NT2/D1 (cell line): ENCODE measurements around the gene EIF4G1.

Source experiments
- DNase-seq: peaks from one replicate; pipeline ENCODE4 v3.0.0-alpha.2; 2011; ENCODE audit warnings: low read depth, low spot score
- H3K27me3 ChIP-seq: 2 replicates; pipeline ENCODE4 v1.6.0; 2011; ENCODE audit warnings: mild to moderate bottlenecking; ENCODE audit not compliant: insufficient read length, insufficient read depth
- H3K36me3 ChIP-seq: 2 replicates; pipeline ENCODE4 v1.6.1; 2011; ENCODE audit warnings: mild to moderate bottlenecking, low read length, mixed read lengths; ENCODE audit not compliant: insufficient read depth, insufficient read length
- H3K4me1 ChIP-seq: 2 replicates; pipeline ENCODE4 v1.5.1; 2011; ENCODE audit not compliant: insufficient read depth, insufficient read length
- H3K4me3 ChIP-seq: 2 replicates; pipeline ENCODE4 v1.5.1; 2011; ENCODE audit warnings: low read depth; ENCODE audit not compliant: insufficient read length
- H3K9ac ChIP-seq: 2 replicates; pipeline ENCODE4 v1.6.0; 2011; ENCODE audit warnings: low read depth; ENCODE audit not compliant: insufficient read length
- H3K9me3 ChIP-seq: 2 replicates; pipeline ENCODE4 v1.5.1; 2011; ENCODE audit warnings: mild to moderate bottlenecking, low read length; ENCODE audit not compliant: insufficient read depth
- SUZ12 ChIP-seq: IDR thresholded peaks from 2 replicates; pipeline ENCODE4 v1.6.1; 2011; ENCODE audit not compliant: insufficient read length, insufficient read depth; ENCODE audit errors: extremely low read depth
- YY1 ChIP-seq: IDR thresholded peaks from 2 replicates; pipeline ENCODE4 v1.6.1; 2011; ENCODE audit not compliant: insufficient read length, insufficient read depth
- ZNF274 ChIP-seq: IDR thresholded peaks from 2 replicates; pipeline ENCODE4 v1.6.1; 2011; ENCODE audit warnings: mild to moderate bottlenecking, low read depth, low read length

The EIF4G1 gene

DNA sequence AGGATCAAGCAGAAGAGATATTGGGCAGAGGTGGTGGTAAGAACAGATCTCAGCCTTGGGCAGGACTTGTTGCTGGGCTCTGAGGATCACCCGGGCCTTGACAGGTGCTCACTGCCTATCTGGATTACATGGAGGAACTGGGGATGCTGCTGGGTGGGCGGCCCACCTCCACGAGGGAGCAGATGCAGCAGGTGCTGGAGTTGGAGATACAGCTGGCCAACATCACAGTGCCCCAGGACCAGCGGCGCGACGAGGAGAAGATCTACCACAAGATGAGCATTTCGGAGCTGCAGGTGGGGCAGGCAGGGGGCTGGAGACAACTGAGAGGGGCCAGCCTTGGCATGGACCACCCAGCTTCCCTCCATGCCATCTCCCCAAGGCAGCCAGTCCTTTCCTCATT is 30.7 kb upstream of the EIF4G1 start:
- Histone ChIP-seq H3K9ac (no peak overlapping the region), H3K36me3 (no peaks in the 10 kb centered on the region), H3K4me3 (no peak overlapping the region), H3K9me3 (no peaks in the 10 kb centered on the region), H3K4me1 (no peaks in the 10 kb centered on the region), H3K27me3 (no peaks in the 10 kb centered on the region)
- no peak for DNase-seq
- TF ChIP-seq ZNF274: no peak

DNA sequence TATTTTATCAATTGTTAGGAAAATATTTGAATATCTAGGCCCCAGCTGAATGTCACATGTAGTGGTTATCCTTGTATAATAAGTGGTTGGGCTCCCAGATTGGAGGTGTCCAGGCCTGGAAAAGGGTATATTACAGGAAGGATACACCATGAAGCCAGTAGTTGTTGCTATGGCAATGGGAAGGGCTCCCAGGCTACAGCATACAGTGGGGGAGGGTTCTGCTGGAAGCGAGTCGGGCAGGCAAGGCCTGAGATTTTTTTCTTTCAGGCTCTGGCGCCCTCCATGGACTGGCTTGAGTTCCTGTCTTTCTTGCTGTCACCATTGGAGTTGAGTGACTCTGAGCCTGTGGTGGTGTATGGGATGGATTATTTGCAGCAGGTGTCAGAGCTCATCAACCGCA is 29.7 kb upstream of the EIF4G1 start:
- DNase-seq: peak; percentile 72
- Histone ChIP-seq H3K9ac (no peak overlapping the region), H3K4me3 (no peak overlapping the region), H3K36me3 (no peaks in the 10 kb centered on the region), H3K9me3 (no peaks in the 10 kb centered on the region), H3K27me3 (no peaks in the 10 kb centered on the region), H3K4me1 (no peaks in the 10 kb centered on the region)
- TF ChIP-seq SUZ12: no peak
- no peak for TF ChIP-seq YY1
- no peak for TF ChIP-seq ZNF274

DNA sequence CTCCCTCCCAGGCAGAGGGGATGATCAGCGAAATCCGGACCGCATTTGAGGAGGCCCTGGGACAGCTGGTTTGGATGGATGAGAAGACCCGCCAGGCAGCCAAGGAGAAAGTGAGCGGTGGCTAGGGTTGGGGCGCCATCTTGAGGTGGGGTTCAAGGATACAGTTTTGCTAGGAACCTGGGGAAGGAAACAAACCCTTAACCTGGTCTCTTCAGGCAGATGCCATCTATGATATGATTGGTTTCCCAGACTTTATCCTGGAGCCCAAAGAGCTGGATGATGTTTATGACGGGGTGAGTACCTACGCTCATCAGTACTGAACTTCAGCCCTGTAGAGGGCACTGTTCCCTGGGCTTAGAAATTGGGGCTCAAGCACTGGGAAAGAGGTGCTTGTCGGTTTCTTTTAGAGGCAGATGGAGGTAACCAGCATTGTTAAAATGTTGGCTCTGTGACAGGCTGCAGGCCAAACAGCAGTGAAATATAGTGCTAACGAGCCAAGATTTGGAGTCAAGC is 24.9 kb upstream of the EIF4G1 start:
- no peak for TF ChIP-seq ZNF274
- TF ChIP-seq YY1: no peak
- Histone ChIP-seq H3K36me3 (no peaks in the 10 kb centered on the region), H3K9ac (no peak overlapping the region), H3K27me3 (no peaks in the 10 kb centered on the region), H3K4me1 (no peaks in the 10 kb centered on the region), H3K4me3 (no peak overlapping the region), H3K9me3 (no peaks in the 10 kb centered on the region)
- peak; percentile 75 for DNase-seq

- H3K4me3 ChIP-seq: no peak overlapping the region
- DNase-seq: no peak
- TF ChIP-seq YY1 (no peak), ZNF274 (no peak), SUZ12 (no peak)
- H3K4me1 ChIP-seq: no peaks in the 10 kb centered on the region
- no peaks in the 10 kb centered on the region for H3K36me3 ChIP-seq
- H3K9me3 ChIP-seq: no peaks in the 10 kb centered on the region
- H3K27me3 ChIP-seq: no peaks in the 10 kb centered on the region
- H3K9ac ChIP-seq: no peak overlapping the region
These were observed 24.1 kb upstream of the EIF4G1 start for GRCh38 chr3:184290331-184290730.

DNA sequence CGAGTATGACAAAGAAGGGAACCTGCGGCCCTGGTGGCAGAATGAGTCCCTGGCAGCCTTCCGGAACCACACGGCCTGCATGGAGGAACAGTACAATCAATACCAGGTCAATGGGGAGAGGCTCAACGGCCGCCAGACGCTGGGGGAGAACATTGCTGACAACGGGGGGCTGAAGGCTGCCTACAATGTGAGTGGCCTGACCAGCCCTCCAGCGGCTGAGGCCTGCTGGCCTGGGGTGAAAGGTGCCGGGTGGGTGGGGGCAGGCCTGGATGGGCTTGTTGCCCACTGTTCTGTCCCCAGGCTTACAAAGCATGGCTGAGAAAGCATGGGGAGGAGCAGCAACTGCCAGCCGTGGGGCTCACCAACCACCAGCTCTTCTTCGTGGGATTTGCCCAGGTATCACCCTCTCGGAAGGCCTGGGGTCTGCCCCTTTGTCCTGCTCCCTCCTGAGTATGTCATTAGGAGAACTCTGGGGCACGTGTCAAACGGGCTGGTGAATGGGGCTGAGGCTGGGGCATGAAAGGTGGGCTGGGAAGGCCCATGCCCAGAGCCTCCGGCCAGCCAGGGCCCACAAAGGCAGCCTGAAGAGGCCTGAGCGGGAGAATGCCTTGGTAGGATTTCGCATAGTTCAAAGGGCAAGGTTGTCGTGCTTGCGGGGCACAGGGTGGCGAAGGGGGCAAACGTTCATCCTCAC is 23.2 kb upstream of the EIF4G1 start:
- no peaks in the 10 kb centered on the region for H3K9me3 ChIP-seq
- TF ChIP-seq SUZ12: no peak
- no peaks in the 10 kb centered on the region for H3K27me3 ChIP-seq

DNA sequence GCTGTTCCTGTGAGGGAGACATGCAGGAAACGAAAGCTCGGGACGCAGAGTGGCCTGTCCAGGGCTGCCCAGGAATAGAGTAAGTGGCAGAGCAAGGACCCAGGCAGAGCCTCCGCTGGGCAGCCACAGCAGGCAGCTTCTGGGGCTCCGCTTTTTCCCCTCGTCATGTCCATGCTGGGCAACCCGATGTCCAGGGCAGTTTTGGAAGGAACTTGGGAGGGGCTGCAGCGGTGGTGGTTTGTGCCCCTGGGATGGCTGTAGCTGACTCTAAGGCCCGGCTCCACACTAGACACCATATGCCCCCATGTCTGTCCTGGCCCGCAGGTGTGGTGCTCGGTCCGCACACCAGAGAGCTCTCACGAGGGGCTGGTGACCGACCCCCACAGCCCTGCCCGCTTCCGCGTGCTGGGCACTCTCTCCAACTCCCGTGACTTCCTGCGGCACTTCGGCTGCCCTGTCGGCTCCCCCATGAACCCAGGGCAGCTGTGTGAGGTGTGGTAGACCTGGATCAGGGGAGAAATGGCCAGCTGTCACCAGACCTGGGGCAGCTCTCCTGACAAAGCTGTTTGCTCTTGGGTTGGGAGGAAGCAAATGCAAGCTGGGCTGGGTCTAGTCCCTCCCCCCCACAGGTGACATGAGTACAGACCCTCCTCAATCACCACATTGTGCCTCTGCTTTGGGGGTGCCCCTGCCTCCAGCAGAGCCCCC is 22.5 kb upstream of the EIF4G1 start:
- TF ChIP-seq ZNF274 (no peak), SUZ12 (no peak), YY1 (no peak)
- no peak for DNase-seq
- Histone ChIP-seq H3K4me1 (no peaks in the 10 kb centered on the region), H3K9ac (no peak overlapping the region), H3K4me3 (no peak overlapping the region), H3K36me3 (no peaks in the 10 kb centered on the region), H3K27me3 (no peaks in the 10 kb centered on the region), H3K9me3 (no peaks in the 10 kb centered on the region)

More for the DNA sequence above, 23.2 kb upstream of the EIF4G1 start:
- no peaks in the 10 kb centered on the region for H3K4me1 ChIP-seq
- no peak overlapping the region for H3K4me3 ChIP-seq
- no peaks in the 10 kb centered on the region for H3K36me3 ChIP-seq
- no peak overlapping the region for H3K9ac ChIP-seq
- no peak for DNase-seq

- Histone ChIP-seq H3K4me1 (no peaks in the 10 kb centered on the region), H3K9me3 (no peaks in the 10 kb centered on the region), H3K9ac (no peak overlapping the region), H3K36me3 (peaks cover 12% of the 10 kb centered on the region), H3K4me3 (no peak overlapping the region), H3K27me3 (no peaks in the 10 kb centered on the region)
- no peak for TF ChIP-seq SUZ12
- DNase-seq: no peak
These were observed 18.6 kb upstream of the EIF4G1 start for GRCh38 chr3:184295771-184296170.

DNA sequence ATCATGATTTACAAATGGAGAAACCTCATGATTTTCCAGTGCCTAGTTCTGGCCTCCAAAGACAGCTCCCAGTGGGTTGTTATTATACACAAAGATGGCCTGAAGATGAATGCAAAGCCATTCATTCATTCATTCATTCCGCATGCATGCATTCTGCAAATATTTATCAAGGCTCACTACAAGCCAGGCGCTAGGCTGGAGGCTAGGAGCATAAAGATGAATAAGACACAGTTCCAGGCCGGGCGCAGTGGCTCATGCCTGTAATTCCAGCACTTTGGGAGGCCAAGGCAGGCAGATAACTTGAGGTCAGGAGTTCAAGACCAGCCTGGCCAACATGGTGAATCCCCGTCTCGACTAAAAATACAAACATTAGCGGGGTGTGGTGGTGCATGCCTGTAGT is 17.8 kb upstream of the EIF4G1 start:
- no peak for TF ChIP-seq YY1
- no peak for TF ChIP-seq ZNF274
- no peak for TF ChIP-seq SUZ12
- no peak for DNase-seq
- Histone ChIP-seq H3K4me1 (no peaks in the 10 kb centered on the region), H3K4me3 (no peak overlapping the region), H3K36me3 (peaks cover 21% of the 10 kb centered on the region), H3K27me3 (no peaks in the 10 kb centered on the region), H3K9ac (no peak overlapping the region), H3K9me3 (no peaks in the 10 kb centered on the region)
